ENCODE results near the gene RANBP1. TPM values are rescaled to one million over a fixed set of nuclear protein-coding genes. Genes with fewer than 3 reads are reported as not detected.

Gene RANBP1
- total and polyA plus RNA-seq, 9 of the 15 experiments (the other 6 are each of a cell fraction or from before 2014, with no cell fraction given): 162 to 2,891 (median 1,289) TPM

DNA sequence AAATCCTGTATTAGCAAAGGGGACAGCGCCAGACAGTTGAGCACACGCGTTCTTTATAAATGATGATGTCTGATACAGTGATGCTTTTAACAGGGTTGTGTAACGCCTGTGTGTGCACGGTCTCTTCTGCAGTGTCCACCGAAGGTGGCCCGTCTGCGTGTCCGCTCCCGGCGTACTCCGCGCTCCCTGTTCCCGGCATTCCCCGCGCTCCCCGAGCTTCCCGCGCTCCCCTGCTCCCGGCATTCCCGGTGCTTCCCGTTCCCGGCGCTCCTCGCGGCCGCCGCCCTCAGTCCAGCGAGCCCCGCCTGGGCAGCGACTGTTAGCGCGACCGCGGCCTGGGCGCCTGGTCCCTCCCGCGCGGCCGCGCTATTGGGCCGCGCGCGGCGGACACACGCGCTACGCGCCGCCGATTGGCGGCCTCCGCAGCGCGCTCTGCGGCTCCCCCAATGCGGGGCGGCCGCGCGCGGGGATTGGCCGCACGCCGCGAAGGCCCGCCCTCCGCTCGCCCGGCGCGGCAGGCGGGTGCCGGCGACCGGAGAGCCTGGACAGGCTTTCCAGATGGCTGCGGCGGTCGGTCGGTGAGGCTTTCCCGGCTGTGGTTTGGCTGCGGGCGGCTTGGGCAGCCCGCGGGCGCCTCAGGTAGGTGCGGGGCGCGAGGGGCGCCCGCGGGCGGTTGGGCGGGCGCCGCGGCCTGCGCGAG is 36.0 kb upstream of the RANBP1 start, which contains the start of gene DGCR8 (continued):
- TF ChIP-seq, protein P1, sequence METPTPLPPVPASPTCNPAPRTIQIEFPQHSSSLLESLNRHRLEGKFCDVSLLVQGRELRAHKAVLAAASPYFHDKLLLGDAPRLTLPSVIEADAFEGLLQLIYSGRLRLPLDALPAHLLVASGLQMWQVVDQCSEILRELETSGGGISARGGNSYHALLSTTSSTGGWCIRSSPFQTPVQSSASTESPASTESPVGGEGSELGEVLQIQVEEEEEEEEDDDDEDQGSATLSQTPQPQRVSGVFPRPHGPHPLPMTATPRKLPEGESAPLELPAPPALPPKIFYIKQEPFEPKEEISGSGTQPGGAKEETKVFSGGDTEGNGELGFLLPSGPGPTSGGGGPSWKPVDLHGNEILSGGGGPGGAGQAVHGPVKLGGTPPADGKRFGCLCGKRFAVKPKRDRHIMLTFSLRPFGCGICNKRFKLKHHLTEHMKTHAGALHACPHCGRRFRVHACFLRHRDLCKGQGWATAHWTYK (CRISPR knock-in tag; IDR thresholded peaks at IDR 0.05): peak; percentile 99
- TF ChIP-seq PTTG1 (tag; IDR thresholded peaks at IDR 0.05; ENCODE audit: low read depth) (no peak), ZNF224 (CRISPR knock-in tag; IDR thresholded peaks at IDR 0.05) (no peak), ETS2 (tag; IDR thresholded peaks at IDR 0.05; ENCODE audit: borderline replicate concordance, poor library complexity, severe bottlenecking) (peak; percentile 17), ETV5 (CRISPR knock-in tag; IDR thresholded peaks at IDR 0.05; ENCODE audit: low read depth) (no peak), XRCC3 (IDR thresholded peaks at IDR 0.05) (no peak), CBX8 (IDR thresholded peaks at IDR 0.05; ENCODE audit: borderline replicate concordance, extremely low read depth, low read depth, low read length, poor library complexity, severe bottlenecking) (no peak), TRIM28 (IDR thresholded peaks at IDR 0.05) (no peak), CREBBP (IDR thresholded peaks at IDR 0.05; ENCODE audit: low read depth, low read length) (no peak), ZNF41 (CRISPR knock-in tag; conservative IDR thresholded peaks at IDR 0.05) (peak; percentile 76), NFYB (IDR thresholded peaks at IDR 0.05; ENCODE audit: extremely low read depth, insufficient read length) (no peak), DACH1 (IDR thresholded peaks at IDR 0.05; ENCODE audit: partially characterized antibody) (no peak), MTA3 (IDR thresholded peaks at IDR 0.05; ENCODE audit: borderline replicate concordance) (no peak), TFAP4 (CRISPR knock-in tag; IDR thresholded peaks at IDR 0.05; ENCODE audit: borderline replicate concordance) (no peak), LEF1 (IDR thresholded peaks at IDR 0.05) (no peak), EP300 (IDR thresholded peaks at IDR 0.05; ENCODE audit: low read length) (peak; percentile 62), DNMT1 (IDR thresholded peaks at IDR 0.05) (no peak), SRSF3 (IDR thresholded peaks at IDR 0.05; ENCODE audit: insufficient read depth, low read length) (no peak)
- TF ChIP-seq, protein P2, sequence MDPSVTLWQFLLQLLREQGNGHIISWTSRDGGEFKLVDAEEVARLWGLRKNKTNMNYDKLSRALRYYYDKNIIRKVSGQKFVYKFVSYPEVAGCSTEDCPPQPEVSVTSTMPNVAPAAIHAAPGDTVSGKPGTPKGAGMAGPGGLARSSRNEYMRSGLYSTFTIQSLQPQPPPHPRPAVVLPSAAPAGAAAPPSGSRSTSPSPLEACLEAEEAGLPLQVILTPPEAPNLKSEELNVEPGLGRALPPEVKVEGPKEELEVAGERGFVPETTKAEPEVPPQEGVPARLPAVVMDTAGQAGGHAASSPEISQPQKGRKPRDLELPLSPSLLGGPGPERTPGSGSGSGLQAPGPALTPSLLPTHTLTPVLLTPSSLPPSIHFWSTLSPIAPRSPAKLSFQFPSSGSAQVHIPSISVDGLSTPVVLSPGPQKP (CRISPR knock-in tag; IDR thresholded peaks at IDR 0.05): no peak
- TF ChIP-seq, protein P3, sequence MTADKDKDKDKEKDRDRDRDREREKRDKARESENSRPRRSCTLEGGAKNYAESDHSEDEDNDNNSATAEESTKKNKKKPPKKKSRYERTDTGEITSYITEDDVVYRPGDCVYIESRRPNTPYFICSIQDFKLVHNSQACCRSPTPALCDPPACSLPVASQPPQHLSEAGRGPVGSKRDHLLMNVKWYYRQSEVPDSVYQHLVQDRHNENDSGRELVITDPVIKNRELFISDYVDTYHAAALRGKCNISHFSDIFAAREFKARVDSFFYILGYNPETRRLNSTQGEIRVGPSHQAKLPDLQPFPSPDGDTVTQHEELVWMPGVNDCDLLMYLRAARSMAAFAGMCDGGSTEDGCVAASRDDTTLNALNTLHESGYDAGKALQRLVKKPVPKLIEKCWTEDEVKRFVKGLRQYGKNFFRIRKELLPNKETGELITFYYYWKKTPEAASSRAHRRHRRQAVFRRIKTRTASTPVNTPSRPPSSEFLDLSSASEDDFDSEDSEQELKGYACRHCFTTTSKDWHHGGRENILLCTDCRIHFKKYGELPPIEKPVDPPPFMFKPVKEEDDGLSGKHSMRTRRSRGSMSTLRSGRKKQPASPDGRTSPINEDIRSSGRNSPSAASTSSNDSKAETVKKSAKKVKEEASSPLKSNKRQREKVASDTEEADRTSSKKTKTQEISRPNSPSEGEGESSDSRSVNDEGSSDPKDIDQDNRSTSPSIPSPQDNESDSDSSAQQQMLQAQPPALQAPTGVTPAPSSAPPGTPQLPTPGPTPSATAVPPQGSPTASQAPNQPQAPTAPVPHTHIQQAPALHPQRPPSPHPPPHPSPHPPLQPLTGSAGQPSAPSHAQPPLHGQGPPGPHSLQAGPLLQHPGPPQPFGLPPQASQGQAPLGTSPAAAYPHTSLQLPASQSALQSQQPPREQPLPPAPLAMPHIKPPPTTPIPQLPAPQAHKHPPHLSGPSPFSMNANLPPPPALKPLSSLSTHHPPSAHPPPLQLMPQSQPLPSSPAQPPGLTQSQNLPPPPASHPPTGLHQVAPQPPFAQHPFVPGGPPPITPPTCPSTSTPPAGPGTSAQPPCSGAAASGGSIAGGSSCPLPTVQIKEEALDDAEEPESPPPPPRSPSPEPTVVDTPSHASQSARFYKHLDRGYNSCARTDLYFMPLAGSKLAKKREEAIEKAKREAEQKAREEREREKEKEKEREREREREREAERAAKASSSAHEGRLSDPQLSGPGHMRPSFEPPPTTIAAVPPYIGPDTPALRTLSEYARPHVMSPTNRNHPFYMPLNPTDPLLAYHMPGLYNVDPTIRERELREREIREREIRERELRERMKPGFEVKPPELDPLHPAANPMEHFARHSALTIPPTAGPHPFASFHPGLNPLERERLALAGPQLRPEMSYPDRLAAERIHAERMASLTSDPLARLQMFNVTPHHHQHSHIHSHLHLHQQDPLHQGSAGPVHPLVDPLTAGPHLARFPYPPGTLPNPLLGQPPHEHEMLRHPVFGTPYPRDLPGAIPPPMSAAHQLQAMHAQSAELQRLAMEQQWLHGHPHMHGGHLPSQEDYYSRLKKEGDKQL (CRISPR knock-in tag; IDR thresholded peaks at IDR 0.05; ENCODE audit: borderline replicate concordance): no peak

All from K562 (cell line).